B cell (primary cell): ENCODE measurements around the gene DCTD. TPM values are rescaled to one million over a fixed set of nuclear protein-coding genes. Genes with fewer than 3 reads are reported as not detected.

Experiments used
- ATAC-seq: fragments of 200-7000 bp; cut with Tn5 transposase; one replicate; pipeline ENCODE4 v1.10.0; 2021; ENCODE audit warnings: low read depth, mild to moderate bottlenecking, moderate number of reproducible peaks, moderate library complexity
- CTCF ChIA-PET: fragments of 350-600 bp; sonication (Branson Sonifier 250); formaldehyde crosslinking; loops from one replicate; lab custom pipeline; 2021; ENCODE audit warnings: antibody characterized with exemption, inconsistent platforms; lab: Charles Lee
- POLR2A ChIA-PET: fragments of 350-600 bp; sonication (Branson Sonifier 250); formaldehyde crosslinking; loops from one replicate; lab custom pipeline; 2021; ENCODE audit warnings: antibody characterized with exemption; lab: Charles Lee
- DNase-seq: peaks from one replicate; pipeline ENCODE4 v3.0.0; 2013
- H2AFZ ChIP-seq: 2 replicates; pipeline ENCODE4 v1.6.1; 2012; ENCODE audit warnings: mild to moderate bottlenecking, low read depth, low read length; ENCODE audit not compliant: insufficient read depth, poor library complexity, severe bottlenecking
- H3K27ac ChIP-seq, 2 donors: 1 replicate in 1 of 2; 2 replicates in 1 of 2; pipeline ENCODE4 v1.5.1; 2012 to 2013; ENCODE audit warnings: low read length in 2 of 2, mild to moderate bottlenecking in 2 of 2, moderate library complexity in 1 of 2
- H3K27me3 ChIP-seq, 4 experiments: fragments of 200-600 bp in 1 of 4; sonication (generic) in 1 of 4; replicated peaks in 1 of 4; 1 replicate in 2 of 4; 2 replicates in 2 of 4; pipeline versions ENCODE4 v1.6.1 to v1.7.0; 2013 to 2016; ENCODE audit warnings: low read length in 3 of 4, mild to moderate bottlenecking in 2 of 4, mixed read lengths in 1 of 4, moderate library complexity in 1 of 4; ENCODE audit not compliant: insufficient read depth in 4 of 4, control insufficient read depth in 3 of 4; ENCODE audit errors: control extremely low read depth in 1 of 4
- H3K36me3 ChIP-seq, 2 experiments: replicated peaks in 1 of 2; 1 replicate in 1 of 2; 2 replicates in 1 of 2; pipeline versions ENCODE4 v1.6.1 to v1.7.1; 2013; ENCODE audit warnings: low read length in 1 of 2; ENCODE audit not compliant: insufficient read depth in 2 of 2, control insufficient read depth in 1 of 2; ENCODE audit errors: control extremely low read depth in 1 of 2, extremely low read depth in 1 of 2
- H3K4me1 ChIP-seq, 2 donors: fragments of 200-600 bp in 1 of 2; sonication (generic) in 1 of 2; 1 replicate in 1 of 2; 2 replicates in 1 of 2; pipeline versions ENCODE4 v1.5.1 to v1.6.1; 2013 to 2017; ENCODE audit warnings: low read length in 2 of 2; ENCODE audit not compliant: control insufficient read depth in 2 of 2, insufficient read depth in 2 of 2
- H3K4me2 ChIP-seq: replicated peaks from 2 replicates; pipeline ENCODE3; 2012; ENCODE audit warnings: mild to moderate bottlenecking, low read depth, low read length; ENCODE audit not compliant: poor library complexity, severe bottlenecking
- H3K4me3 ChIP-seq, 5 experiments: fragments of 200-600 bp in 1 of 5; sonication (generic) in 1 of 5; 1 replicate in 3 of 5; 2 replicates in 2 of 5; pipeline versions ENCODE4 v1.5.1 to v1.7.0; 2011 to 2016; ENCODE audit warnings: low read length in 4 of 5, mild to moderate bottlenecking in 4 of 5, low read depth in 2 of 5, control low read depth in 1 of 5, moderate library complexity in 1 of 5; ENCODE audit not compliant: insufficient read depth in 1 of 5; ENCODE audit errors: control extremely low read depth in 1 of 5, extremely low read depth in 1 of 5
- H3K79me2 ChIP-seq: fragments of 200-600 bp; sonication (generic); one replicate; pipeline ENCODE4 v1.6.0; 2016; ENCODE audit warnings: low read length; ENCODE audit not compliant: control insufficient read depth, insufficient read depth
- H3K9ac ChIP-seq: fragments of 200-600 bp; sonication (generic); 2 replicates; pipeline ENCODE4 v1.6.1; 2017; ENCODE audit warnings: mild to moderate bottlenecking, low read length, moderate library complexity
- H3K9me3 ChIP-seq, 3 donors: one replicate each; pipeline versions ENCODE4 v1.6.1 to v1.7.1; 2013; ENCODE audit warnings: low read length in 2 of 3; ENCODE audit not compliant: control insufficient read depth in 2 of 3, insufficient read depth in 1 of 3; ENCODE audit errors: control extremely low read depth in 1 of 3
- H4K20me1 ChIP-seq: 2 replicates; pipeline ENCODE4 v1.6.0; 2012; ENCODE audit warnings: mild to moderate bottlenecking, low read length; ENCODE audit not compliant: insufficient read depth, control insufficient read depth, poor library complexity, severe bottlenecking
- H3K27ac Mint-ChIP-seq: one replicate; pipeline ENCODE4 v1.8.0; 2021; ENCODE audit warnings: mixed read lengths
- H3K27me3 Mint-ChIP-seq: one replicate; pipeline ENCODE4 v1.8.0; 2021; ENCODE audit warnings: mixed read lengths
- H3K4me1 Mint-ChIP-seq: one replicate; pipeline ENCODE4 v1.8.0; 2021; ENCODE audit warnings: mixed read lengths
- H3K4me3 Mint-ChIP-seq: one replicate; pipeline ENCODE4 v1.8.0; 2021; ENCODE audit warnings: mixed read lengths
- H3K9me3 Mint-ChIP-seq: one replicate; pipeline ENCODE4 v1.8.0; 2022; ENCODE audit warnings: mixed read lengths; ENCODE audit not compliant: insufficient read depth
- EZH2 ChIP-seq: IDR thresholded peaks from 2 replicates; pipeline ENCODE4 v1.6.1; 2012; ENCODE audit warnings: borderline replicate concordance, low read depth, mild to moderate bottlenecking, moderate library complexity, low read length; ENCODE audit not compliant: insufficient read depth, poor library complexity, severe bottlenecking
- WGBS: methylation state at CpG from one replicate; pipeline ENCODE4 v1.1.5; 2013; ENCODE audit warnings: missing lambda C conversion rate; ENCODE audit not compliant: insufficient coverage; 5-methylcytosine and 5-hydroxymethylcytosine counted together
- intact Hi-C: fragments of 100-400 bp; cut with micrococcal nuclease; formaldehyde crosslinking; loops from one replicate; pipeline ENCODE4 v1.10.0; 2022
- polyA plus RNA-seq: library from polyadenylated mRNA; depleted of rRNA; stranded (reverse); fragments of >200 nt; gene quantifications from 2 replicates; pipeline ENCODE4 v1.2.3, GENCODE V29; 2012
- total RNA-seq, 2 donors: library from RNA; stranded (reverse); fragments of 120-200 nt in 1 of 2; gene quantifications; 1 replicate in 1 of 2; 2 replicates in 1 of 2; pipeline versions ENCODE4 v1.2.3 to v1.2.4, GENCODE V29; 2013 to 2022
- TF ChIP-seq, protein P1 (sequence below): fragments of 200-600 bp; IDR thresholded peaks from one replicate; pipeline ENCODE4 v1.8.0; 2022; ENCODE audit warnings: antibody characterized with exemption, mild to moderate bottlenecking

Gene DCTD
- total and polyA plus RNA-seq, 2 donors (not counting 1 experiment from before 2014, with no cell fraction given), result 61.0 to 75.8 TPM

GRCh38 chr4:182886205-182886604 is 31.0 kb downstream of the DCTD start:
- Mint-ChIP-seq H3K27me3 (no peaks in the 10 kb centered on the region), H3K4me1 (no peaks in the 10 kb centered on the region), H3K4me3 (no peak overlapping the region), H3K9me3 (peaks cover 5% of the 10 kb centered on the region), H3K27ac (no peak overlapping the region)
- H3K4me3 ChIP-seq, result no peak overlapping the region
- H3K4me1 ChIP-seq, result no peaks in the 10 kb centered on the region
- H4K20me1 ChIP-seq, result peaks cover 8% of the 10 kb centered on the region
- ChIA-PET POLR2A (no interaction called here), CTCF (no interaction called here)
- no peak for DNase-seq
- H3K27ac ChIP-seq, result no peak overlapping the region
- peaks cover 0 to 50% of the 10 kb centered on the region in 2 experiments for H3K36me3 ChIP-seq
- no peak overlapping the region for H2AFZ ChIP-seq
- H3K4me2 ChIP-seq, result no peak overlapping the region
- WGBS, result 97% methylated on average over 6 of the region's 6 CpGs
- H3K9me3 ChIP-seq, result peaks cover 4 to 17% (median 13%) of the 10 kb centered on the region in 3 donors
- ATAC-seq, result no peak
- H3K9ac ChIP-seq, result no peak overlapping the region
- no peaks in the 10 kb centered on the region for H3K79me2 ChIP-seq
- no peak for TF ChIP-seq EZH2
- intact Hi-C loops, result no loop called here
- peaks cover 0 to 3% (median 2%) of the 10 kb centered on the region in 4 experiments for H3K27me3 ChIP-seq

GRCh38 chr4:182885738-182886077 is 31.5 kb downstream of the DCTD start:
- no peak for ATAC-seq
- no peak overlapping the region for H2AFZ ChIP-seq
- no peak overlapping the region for H3K27ac ChIP-seq
- Mint-ChIP-seq H3K4me3 (no peak overlapping the region), H3K27ac (no peak overlapping the region), H3K27me3 (no peaks in the 10 kb centered on the region), H3K9me3 (peaks cover 5% of the 10 kb centered on the region), H3K4me1 (no peaks in the 10 kb centered on the region)
- intact Hi-C loops, result no loop called here
- no peak overlapping the region for H3K9ac ChIP-seq
- TF ChIP-seq, protein P1, sequence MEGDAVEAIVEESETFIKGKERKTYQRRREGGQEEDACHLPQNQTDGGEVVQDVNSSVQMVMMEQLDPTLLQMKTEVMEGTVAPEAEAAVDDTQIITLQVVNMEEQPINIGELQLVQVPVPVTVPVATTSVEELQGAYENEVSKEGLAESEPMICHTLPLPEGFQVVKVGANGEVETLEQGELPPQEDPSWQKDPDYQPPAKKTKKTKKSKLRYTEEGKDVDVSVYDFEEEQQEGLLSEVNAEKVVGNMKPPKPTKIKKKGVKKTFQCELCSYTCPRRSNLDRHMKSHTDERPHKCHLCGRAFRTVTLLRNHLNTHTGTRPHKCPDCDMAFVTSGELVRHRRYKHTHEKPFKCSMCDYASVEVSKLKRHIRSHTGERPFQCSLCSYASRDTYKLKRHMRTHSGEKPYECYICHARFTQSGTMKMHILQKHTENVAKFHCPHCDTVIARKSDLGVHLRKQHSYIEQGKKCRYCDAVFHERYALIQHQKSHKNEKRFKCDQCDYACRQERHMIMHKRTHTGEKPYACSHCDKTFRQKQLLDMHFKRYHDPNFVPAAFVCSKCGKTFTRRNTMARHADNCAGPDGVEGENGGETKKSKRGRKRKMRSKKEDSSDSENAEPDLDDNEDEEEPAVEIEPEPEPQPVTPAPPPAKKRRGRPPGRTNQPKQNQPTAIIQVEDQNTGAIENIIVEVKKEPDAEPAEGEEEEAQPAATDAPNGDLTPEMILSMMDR, result no peak
- no peak for TF ChIP-seq EZH2
- peaks cover 0 to 46% of the 10 kb centered on the region in 2 experiments for H3K36me3 ChIP-seq
- peaks cover 4 to 17% (median 13%) of the 10 kb centered on the region in 3 donors for H3K9me3 ChIP-seq
- H3K4me3 ChIP-seq, result no peak overlapping the region
- H3K4me2 ChIP-seq, result no peak overlapping the region
- ChIA-PET CTCF (no interaction called here), POLR2A (no interaction called here)
- 100% methylated on average over 3 of the region's 3 CpGs for WGBS
- H3K27me3 ChIP-seq, result peaks cover 0 to 6% (median 2%) of the 10 kb centered on the region in 4 experiments
- H4K20me1 ChIP-seq, result peaks cover 8% of the 10 kb centered on the region
- no peak for DNase-seq
- no peaks in the 10 kb centered on the region for H3K4me1 ChIP-seq
- no peaks in the 10 kb centered on the region for H3K79me2 ChIP-seq
